PC-9 (cell line): Measurements from ENCODE around the gene S100PBP. TPM values are rescaled to one million over a fixed set of nuclear protein-coding genes. Genes with fewer than 3 reads are reported as not detected.

Experiments
- BruUV-seq: library from RNA; stranded (reverse); fragments of 400-500 nt; replicated peaks from 2 replicates; lab custom pipeline; 2021; lab: Mats Ljungman, UMichigan
- CTCF ChIA-PET: fragments of 300-600 bp; sonication (Branson Sonifier 250); formaldehyde crosslinking; loops from one replicate; lab custom pipeline; 2022; ENCODE audit warnings: antibody characterized with exemption; lab: Charles Lee
- POLR2A ChIA-PET: fragments of 300-600 bp; sonication (Branson Sonifier 250); formaldehyde crosslinking; loops from one replicate; lab custom pipeline; 2022; ENCODE audit warnings: antibody characterized with exemption; ENCODE audit not compliant: unreplicated experiment; lab: Charles Lee
- DNase-seq, 2 experiments: peaks; one replicate each; pipeline versions ENCODE4 v3.0.0 to v3.0.0-alpha.2; 2015 to 2022; ENCODE audit warnings: mixed read lengths in 1 of 2
- H2AFZ ChIP-seq: fragments of 200-600 bp; sonication (generic); 2 replicates; pipeline ENCODE4 v1.8.1; 2017; ENCODE audit warnings: antibody characterized with exemption
- H3F3A ChIP-seq: fragments of 200-600 bp; sonication (generic); 2 replicates; pipeline ENCODE4 v1.8.1; 2017; ENCODE audit warnings: antibody characterized with exemption, mild to moderate bottlenecking, low read depth; ENCODE audit not compliant: insufficient read depth
- H3K27ac ChIP-seq: fragments of 200-600 bp; sonication (generic); 2 replicates; pipeline ENCODE4 v1.6.1; 2016; ENCODE audit warnings: mixed run types
- H3K27me3 ChIP-seq: fragments of 200-600 bp; sonication (generic); 2 replicates; pipeline ENCODE4 v1.6.1; 2016; ENCODE audit warnings: low read depth, mixed run types; ENCODE audit not compliant: insufficient read depth
- H3K36me3 ChIP-seq: fragments of 200-600 bp; sonication (generic); 2 replicates; pipeline ENCODE4 v1.6.1; 2016; ENCODE audit warnings: low read depth, mixed run types
- H3K4me1 ChIP-seq: fragments of 200-600 bp; sonication (generic); replicated peaks from 2 replicates; pipeline ENCODE4 v1.6.1; 2016; ENCODE audit warnings: mixed run types; ENCODE audit not compliant: insufficient read depth
- H3K4me2 ChIP-seq: fragments of 200-600 bp; sonication (generic); 2 replicates; pipeline ENCODE4 v1.6.1; 2017; ENCODE audit warnings: mixed run types
- H3K4me3 ChIP-seq: fragments of 200-600 bp; sonication (generic); 2 replicates; pipeline ENCODE4 v1.6.1; 2016; ENCODE audit warnings: mixed run types
- H3K79me2 ChIP-seq: fragments of 200-600 bp; sonication (generic); 2 replicates; pipeline ENCODE4 v1.6.1; 2017; ENCODE audit warnings: low read depth, mixed run types
- H3K9me2 ChIP-seq: fragments of 200-600 bp; sonication (generic); 2 replicates; pipeline ENCODE4 v1.8.1; 2017; ENCODE audit warnings: mild to moderate bottlenecking; ENCODE audit not compliant: insufficient read depth
- H3K9me3 ChIP-seq: fragments of 200-600 bp; sonication (generic); 2 replicates; pipeline ENCODE4 v1.8.1; 2016; ENCODE audit warnings: low read depth; ENCODE audit not compliant: insufficient read depth
- H4K20me1 ChIP-seq: fragments of 200-600 bp; sonication (generic); 2 replicates; pipeline ENCODE4 v1.8.1; 2017; ENCODE audit not compliant: insufficient read depth
- EZH2 ChIP-seq: fragments of 200-600 bp; sonication (generic); IDR thresholded peaks from 2 replicates; pipeline ENCODE4 v1.8.0; 2017; ENCODE audit warnings: antibody characterized with exemption, low read depth
- intact Hi-C: fragments of 100-400 bp; cut with micrococcal nuclease; formaldehyde crosslinking; loops from one replicate; pipeline ENCODE4 v1.10.0; 2022; ENCODE audit not compliant: unreplicated experiment
- total RNA-seq: library from RNA; stranded (reverse); gene quantifications from 2 replicates; pipeline ENCODE4 v1.2.3, GENCODE V29; 2021
- TF ChIP-seq, protein P1 (sequence below): fragments of 200-600 bp; sonication (generic); conservative IDR thresholded peaks from 2 replicates; pipeline ENCODE4 v1.6.1; 2017; ENCODE audit warnings: mixed run types, antibody characterized with exemption, mild to moderate bottlenecking, moderate library complexity

S100PBP gene
- total RNA-seq, 1 experiment from 2014 or later: 42.4 TPM

DNA sequence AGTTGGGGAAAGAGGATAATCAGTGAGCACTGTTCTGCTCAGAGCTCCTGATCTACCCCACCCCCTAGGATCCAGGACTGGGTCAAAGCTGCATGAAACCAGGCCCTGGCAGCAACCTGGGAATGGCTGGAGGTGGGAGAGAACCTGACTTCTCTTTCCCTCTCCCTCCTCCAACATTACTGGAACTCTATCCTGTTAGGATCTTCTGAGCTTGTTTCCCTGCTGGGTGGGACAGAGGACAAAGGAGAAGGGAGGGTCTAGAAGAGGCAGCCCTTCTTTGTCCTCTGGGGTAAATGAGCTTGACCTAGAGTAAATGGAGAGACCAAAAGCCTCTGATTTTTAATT, 43.0 kb upstream of the S100PBP start:
- Histone ChIP-seq H3K9me2 (no peaks in the 10 kb centered on the region), H3K36me3 (peaks cover 31% of the 10 kb centered on the region), H3K27ac (peak overlapping the region; percentile 51), H4K20me1 (peaks cover 20% of the 10 kb centered on the region; the same call in 1 of the 2 replicates), H3K79me2 (peaks cover 16% of the 10 kb centered on the region), H3K4me3 (no peak overlapping the region), H3K4me2 (no peak overlapping the region), H3F3A (peaks cover 80% of the 10 kb centered on the region), H3K4me1 (peaks cover 52% of the 10 kb centered on the region), H3K27me3 (no peaks in the 10 kb centered on the region), H2AFZ (no peak overlapping the region), H3K9me3 (no peaks in the 10 kb centered on the region)
- TF ChIP-seq, protein P1, sequence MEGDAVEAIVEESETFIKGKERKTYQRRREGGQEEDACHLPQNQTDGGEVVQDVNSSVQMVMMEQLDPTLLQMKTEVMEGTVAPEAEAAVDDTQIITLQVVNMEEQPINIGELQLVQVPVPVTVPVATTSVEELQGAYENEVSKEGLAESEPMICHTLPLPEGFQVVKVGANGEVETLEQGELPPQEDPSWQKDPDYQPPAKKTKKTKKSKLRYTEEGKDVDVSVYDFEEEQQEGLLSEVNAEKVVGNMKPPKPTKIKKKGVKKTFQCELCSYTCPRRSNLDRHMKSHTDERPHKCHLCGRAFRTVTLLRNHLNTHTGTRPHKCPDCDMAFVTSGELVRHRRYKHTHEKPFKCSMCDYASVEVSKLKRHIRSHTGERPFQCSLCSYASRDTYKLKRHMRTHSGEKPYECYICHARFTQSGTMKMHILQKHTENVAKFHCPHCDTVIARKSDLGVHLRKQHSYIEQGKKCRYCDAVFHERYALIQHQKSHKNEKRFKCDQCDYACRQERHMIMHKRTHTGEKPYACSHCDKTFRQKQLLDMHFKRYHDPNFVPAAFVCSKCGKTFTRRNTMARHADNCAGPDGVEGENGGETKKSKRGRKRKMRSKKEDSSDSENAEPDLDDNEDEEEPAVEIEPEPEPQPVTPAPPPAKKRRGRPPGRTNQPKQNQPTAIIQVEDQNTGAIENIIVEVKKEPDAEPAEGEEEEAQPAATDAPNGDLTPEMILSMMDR: no peak
- TF ChIP-seq EZH2: no peak
- TSS peak; percentile 18 for BruUV-seq
- CTCF ChIA-PET: interaction anchor here (0.9 to 3.3 kb wide), 2 partner anchors 21 to 62 kb away, joined by 4 to 20 read pairs; no protein-coding TSS in a partner anchor
- intact Hi-C loops: no loop called here
- peak in 1 of 2 experiments; percentile 34 for DNase-seq
- POLR2A ChIA-PET: interaction anchor here (0.6 to 1.1 kb wide), 2 partner anchors 10 to 13 kb away, joined by 5 read pairs; no protein-coding TSS in a partner anchor

DNA sequence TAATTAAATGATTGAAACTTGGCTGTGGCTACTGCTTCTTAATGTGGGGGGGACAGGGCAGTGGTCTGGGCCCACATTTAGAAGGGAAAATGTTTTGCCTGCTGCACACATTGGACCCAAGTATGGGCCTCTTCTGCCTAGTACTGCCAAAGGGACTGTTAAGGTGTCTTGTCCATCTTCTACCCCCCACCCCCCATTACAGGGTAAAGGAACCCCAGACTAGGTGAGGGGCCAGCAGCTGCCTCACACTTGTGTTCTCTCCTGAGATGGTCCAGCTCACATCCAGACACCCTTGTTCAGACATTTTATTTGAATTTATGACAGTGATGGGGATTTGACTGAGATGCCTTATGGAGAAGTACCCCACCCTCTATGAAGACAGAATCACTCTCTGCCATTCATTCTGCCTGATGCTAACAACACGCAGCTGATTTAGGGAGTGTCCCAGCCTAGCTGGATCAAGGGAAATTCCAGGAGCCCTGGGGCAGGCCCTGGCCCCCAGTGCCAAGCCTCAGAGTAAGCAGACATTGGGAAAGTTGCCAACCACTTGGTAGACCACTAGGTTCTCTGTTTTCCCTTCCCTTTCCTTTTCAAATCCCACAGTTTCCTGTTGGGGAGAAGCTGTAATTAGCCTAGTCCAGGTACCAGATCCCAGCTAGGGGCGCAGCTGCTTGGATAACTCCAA, 42.4 kb upstream of the S100PBP start:
- Histone ChIP-seq H3K27ac (peak overlapping the region; percentile 37), H3K79me2 (peaks cover 14% of the 10 kb centered on the region), H2AFZ (no peak overlapping the region), H3K9me2 (no peaks in the 10 kb centered on the region), H3K36me3 (peaks cover 37% of the 10 kb centered on the region), H3K4me3 (no peak overlapping the region), H3K27me3 (no peaks in the 10 kb centered on the region), H3K4me1 (peaks cover 52% of the 10 kb centered on the region), H3F3A (peaks cover 86% of the 10 kb centered on the region), H3K4me2 (no peak overlapping the region; the same call in 1 of the 2 replicates), H4K20me1 (peaks cover 20% of the 10 kb centered on the region; the same call in 1 of the 2 replicates), H3K9me3 (no peaks in the 10 kb centered on the region)
- TF ChIP-seq, protein P1: no peak
- no peak for TF ChIP-seq EZH2
- CTCF ChIA-PET: interaction anchor here (0.6 to 3.3 kb wide), 2 partner anchors 62 to 254 kb away, joined by 12 to 20 read pairs; no protein-coding TSS in a partner anchor
- BruUV-seq: TSS peak; percentile 59
- intact Hi-C loops: no loop called here
- POLR2A ChIA-PET: interaction anchor here (0.5 to 0.7 kb wide), 3 partner anchors 45 to 480 kb away, joined by 3 to 10 read pairs (median 4); no protein-coding TSS in a partner anchor
- DNase-seq: peak; percentile 55 to 59

DNA sequence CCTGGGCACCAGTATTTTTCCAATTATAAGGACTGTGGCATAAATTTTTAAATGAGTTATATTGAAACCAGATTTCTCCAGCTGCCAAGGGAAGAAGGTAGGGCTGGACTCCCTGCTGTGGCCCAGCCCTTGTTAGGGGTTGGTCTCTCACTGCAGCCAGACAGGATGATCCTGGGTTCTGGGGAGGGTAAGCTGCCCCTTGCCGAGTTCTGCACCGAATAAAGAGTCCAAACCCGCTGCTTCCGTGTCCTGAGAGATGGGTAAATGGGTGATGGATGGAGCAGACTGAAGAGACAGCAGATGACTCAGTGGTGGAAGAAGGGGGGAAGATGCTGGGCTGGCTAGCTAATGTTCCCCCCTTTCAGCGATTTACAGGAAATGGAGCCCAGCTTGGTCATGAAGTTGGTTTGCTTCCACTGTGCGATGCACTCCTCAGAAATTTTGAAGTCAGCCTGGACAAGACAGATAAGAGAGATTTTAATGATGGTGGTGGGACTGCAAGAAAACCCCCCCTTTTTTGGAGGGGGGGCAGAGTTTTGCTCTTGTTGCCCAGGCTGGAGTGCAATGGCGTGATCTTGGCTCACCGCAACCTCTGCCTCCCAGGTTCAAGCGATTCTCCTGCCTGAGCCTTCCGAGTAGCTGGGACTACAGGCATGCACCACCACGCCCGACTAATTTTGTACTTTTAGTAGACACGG, 41.7 kb upstream of the S100PBP start:
- Histone ChIP-seq H3K4me3 (no peak overlapping the region), H2AFZ (no peak overlapping the region), H3K9me2 (no peaks in the 10 kb centered on the region), H3K27me3 (no peaks in the 10 kb centered on the region), H3K4me1 (peaks cover 58% of the 10 kb centered on the region), H3K9me3 (no peaks in the 10 kb centered on the region), H3K36me3 (peaks cover 42% of the 10 kb centered on the region), H3K27ac (peak overlapping the region; percentile 37), H3K4me2 (no peak overlapping the region), H3K79me2 (peaks cover 9% of the 10 kb centered on the region), H4K20me1 (peaks cover 20% of the 10 kb centered on the region; the same call in 1 of the 2 replicates), H3F3A (peaks cover 92% of the 10 kb centered on the region)
- intact Hi-C loops: no loop called here
- CTCF ChIA-PET: interaction anchor here (0.6 to 3.3 kb wide), 2 partner anchors 63 to 255 kb away, joined by 12 to 20 read pairs; no protein-coding TSS in a partner anchor
- peak in 1 of 2 experiments; percentile 13 for DNase-seq
- POLR2A ChIA-PET: interaction anchor here (0.6 to 0.7 kb wide), 2 partner anchors 46 to 178 kb away, joined by 3 to 10 read pairs; no protein-coding TSS in a partner anchor
- no peak for TF ChIP-seq EZH2
- TF ChIP-seq, protein P1: no peak
- BruUV-seq: no TSS peak
